Suprapubic skin (tissue), 4 donors: ENCODE measurements around the gene VPS52.

Source experiments
- EP300 ChIP-seq: sonication (generic); formaldehyde crosslinking; IDR thresholded peaks from one replicate; pipeline ENCODE4 v1.6.1; 2017; ENCODE audit warnings: antibody characterized with exemption
- POLR2A ChIP-seq, 2 donors: fragments of 450-650 bp; IDR thresholded peaks; one replicate each; pipeline ENCODE4 v1.6.1; 2017; ENCODE audit warnings: antibody characterized with exemption in 2 of 2, mild to moderate bottlenecking in 2 of 2, moderate library complexity in 2 of 2
- POLR2AphosphoS5 ChIP-seq, 3 donors: sonication (generic); formaldehyde crosslinking; IDR thresholded peaks; one replicate each; pipeline ENCODE4 v1.6.1; 2017; ENCODE audit warnings: antibody characterized with exemption in 3 of 3
- TF ChIP-seq, protein P1 (sequence below), 2 donors: fragments of 200-600 bp in 1 of 2; fragments of 450-650 bp in 1 of 2; sonication (generic) in 1 of 2; IDR thresholded peaks; one replicate each; pipeline ENCODE4 v1.5.1; 2016 to 2019; ENCODE audit warnings: antibody characterized with exemption in 2 of 2, mild to moderate bottlenecking in 1 of 2, moderate library complexity in 1 of 2

DNA sequence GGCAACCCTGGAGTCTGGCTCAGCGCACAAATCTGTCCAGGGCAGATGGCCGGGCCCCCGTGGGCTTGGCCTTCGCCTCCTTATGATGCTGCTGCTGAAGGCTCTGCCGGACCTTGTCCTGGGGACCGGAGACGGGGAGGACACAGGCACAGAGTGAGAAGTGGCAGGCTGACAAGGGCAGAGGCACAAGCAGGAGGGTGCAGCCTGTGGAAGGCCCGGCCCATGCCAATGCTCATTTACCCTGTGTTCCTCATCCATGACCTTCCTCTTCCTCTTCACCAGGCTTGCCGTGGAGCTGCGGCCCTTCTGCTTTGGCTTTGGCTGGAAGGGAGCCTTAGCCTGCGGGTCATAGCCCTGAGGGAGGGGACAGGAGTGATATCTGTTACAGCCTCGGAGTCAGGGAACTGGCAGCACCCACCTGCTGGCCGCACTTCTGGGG is 7.6 kb upstream of the VPS52 start:
- TF ChIP-seq, protein P1, sequence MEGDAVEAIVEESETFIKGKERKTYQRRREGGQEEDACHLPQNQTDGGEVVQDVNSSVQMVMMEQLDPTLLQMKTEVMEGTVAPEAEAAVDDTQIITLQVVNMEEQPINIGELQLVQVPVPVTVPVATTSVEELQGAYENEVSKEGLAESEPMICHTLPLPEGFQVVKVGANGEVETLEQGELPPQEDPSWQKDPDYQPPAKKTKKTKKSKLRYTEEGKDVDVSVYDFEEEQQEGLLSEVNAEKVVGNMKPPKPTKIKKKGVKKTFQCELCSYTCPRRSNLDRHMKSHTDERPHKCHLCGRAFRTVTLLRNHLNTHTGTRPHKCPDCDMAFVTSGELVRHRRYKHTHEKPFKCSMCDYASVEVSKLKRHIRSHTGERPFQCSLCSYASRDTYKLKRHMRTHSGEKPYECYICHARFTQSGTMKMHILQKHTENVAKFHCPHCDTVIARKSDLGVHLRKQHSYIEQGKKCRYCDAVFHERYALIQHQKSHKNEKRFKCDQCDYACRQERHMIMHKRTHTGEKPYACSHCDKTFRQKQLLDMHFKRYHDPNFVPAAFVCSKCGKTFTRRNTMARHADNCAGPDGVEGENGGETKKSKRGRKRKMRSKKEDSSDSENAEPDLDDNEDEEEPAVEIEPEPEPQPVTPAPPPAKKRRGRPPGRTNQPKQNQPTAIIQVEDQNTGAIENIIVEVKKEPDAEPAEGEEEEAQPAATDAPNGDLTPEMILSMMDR (IDR thresholded peaks at IDR 0.05) = no peak
- TF ChIP-seq POLR2AphosphoS5 (IDR thresholded peaks at IDR 0.05) (no peak), EP300 (no peak), POLR2A (IDR thresholded peaks at IDR 0.05) (no peak)
